Prostate gland (tissue), 2 donors: ENCODE results near the gene PARVG.

Experiments used
- POLR2A ChIP-seq: fragments of 450-650 bp; IDR thresholded peaks from one replicate; pipeline ENCODE4 v1.6.1; 2016; ENCODE audit warnings: antibody characterized with exemption, mild to moderate bottlenecking
- POLR2AphosphoS5 ChIP-seq: sonication (generic); formaldehyde crosslinking; IDR thresholded peaks from one replicate; pipeline ENCODE4 v1.6.1; 2017; ENCODE audit warnings: antibody characterized with exemption
- TF ChIP-seq, protein P1 (sequence below), 4 experiments: fragments of 200-600 bp in 2 of 4; fragments of 450-650 bp in 2 of 4; sonication (generic) in 2 of 4; IDR thresholded peaks; 1 replicate in 3 of 4; 2 replicates in 1 of 4; pipeline ENCODE4 v1.5.1; 2016 to 2019; ENCODE audit warnings: antibody characterized with exemption in 4 of 4, mild to moderate bottlenecking in 2 of 4, moderate library complexity in 2 of 4

DNA sequence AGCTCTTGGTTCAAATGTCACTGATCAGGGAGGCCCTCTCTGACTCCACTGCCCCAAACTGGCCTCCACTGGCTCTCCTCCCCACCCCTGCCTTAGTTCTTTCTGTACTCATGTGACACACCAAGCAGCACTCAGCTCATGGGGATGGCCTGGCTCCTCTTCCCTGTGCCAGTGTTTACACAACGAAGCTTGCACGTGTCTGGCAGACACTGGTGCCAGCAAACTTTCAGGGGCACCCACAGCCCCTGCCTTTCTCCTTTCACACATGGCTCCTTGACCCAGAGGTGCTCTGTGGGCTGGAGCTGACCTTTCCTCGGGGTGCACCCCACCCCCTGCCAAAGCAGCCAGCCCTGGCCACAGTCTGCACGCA is 37.6 kb upstream of the PARVG start:
- TF ChIP-seq, protein P1, sequence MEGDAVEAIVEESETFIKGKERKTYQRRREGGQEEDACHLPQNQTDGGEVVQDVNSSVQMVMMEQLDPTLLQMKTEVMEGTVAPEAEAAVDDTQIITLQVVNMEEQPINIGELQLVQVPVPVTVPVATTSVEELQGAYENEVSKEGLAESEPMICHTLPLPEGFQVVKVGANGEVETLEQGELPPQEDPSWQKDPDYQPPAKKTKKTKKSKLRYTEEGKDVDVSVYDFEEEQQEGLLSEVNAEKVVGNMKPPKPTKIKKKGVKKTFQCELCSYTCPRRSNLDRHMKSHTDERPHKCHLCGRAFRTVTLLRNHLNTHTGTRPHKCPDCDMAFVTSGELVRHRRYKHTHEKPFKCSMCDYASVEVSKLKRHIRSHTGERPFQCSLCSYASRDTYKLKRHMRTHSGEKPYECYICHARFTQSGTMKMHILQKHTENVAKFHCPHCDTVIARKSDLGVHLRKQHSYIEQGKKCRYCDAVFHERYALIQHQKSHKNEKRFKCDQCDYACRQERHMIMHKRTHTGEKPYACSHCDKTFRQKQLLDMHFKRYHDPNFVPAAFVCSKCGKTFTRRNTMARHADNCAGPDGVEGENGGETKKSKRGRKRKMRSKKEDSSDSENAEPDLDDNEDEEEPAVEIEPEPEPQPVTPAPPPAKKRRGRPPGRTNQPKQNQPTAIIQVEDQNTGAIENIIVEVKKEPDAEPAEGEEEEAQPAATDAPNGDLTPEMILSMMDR (IDR thresholded peaks at IDR 0.05): no peak
- TF ChIP-seq POLR2A (no peak), POLR2AphosphoS5 (no peak)
